DMS114 treated with DMSO at 0.1 percent for 48 hours (cell line): ENCODE measurements around the gene AREL1.

Experiments
- DNase-seq: peaks from one replicate; lab custom pipeline; 2025; ENCODE audit not compliant: unreplicated experiment; lab: John Stamatoyannopoulos, UW

Gene AREL1

DNA sequence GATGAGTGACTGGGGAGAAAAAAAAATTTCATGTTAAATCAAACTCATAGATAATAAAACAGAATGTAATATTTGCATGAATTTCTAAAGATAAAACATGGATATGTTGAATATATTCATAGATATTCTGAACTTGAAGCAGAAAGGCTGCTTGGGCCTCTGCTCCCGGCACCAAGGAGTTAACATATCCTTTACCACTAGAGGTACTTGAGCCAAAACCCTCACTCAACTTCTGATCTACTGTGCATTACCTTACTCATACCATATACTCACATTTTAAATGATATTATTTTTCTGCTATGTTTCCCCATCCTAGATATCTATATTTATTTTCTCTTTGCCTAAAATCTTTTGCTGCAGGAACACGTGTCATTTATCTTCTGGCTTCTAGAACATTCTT is 14.9 kb downstream of the AREL1 start:
- DNase-seq: no peak

DNA sequence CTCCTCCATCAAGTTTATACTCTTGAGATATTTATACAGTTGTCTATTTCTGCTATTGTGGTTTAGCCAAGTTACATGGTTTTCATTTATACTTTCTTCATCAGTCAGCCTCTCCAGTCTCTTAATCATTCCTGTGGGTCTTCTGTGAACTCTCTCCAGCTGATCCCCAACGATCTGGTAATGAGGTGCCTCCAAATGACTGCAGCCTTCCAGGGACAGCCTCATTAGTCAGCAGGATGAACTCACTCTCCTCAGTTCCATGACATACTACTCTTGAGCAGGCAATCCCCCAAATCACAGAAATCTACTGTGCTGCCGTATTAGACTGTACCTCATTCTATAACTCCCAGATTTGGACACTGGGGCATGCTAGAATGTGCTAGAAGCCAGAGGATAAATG is 15.3 kb downstream of the AREL1 start:
- no peak for DNase-seq

GRCh38 chr14:74697011-74697410 is 15.9 kb downstream of the AREL1 start:
- DNase-seq: no peak

DNA sequence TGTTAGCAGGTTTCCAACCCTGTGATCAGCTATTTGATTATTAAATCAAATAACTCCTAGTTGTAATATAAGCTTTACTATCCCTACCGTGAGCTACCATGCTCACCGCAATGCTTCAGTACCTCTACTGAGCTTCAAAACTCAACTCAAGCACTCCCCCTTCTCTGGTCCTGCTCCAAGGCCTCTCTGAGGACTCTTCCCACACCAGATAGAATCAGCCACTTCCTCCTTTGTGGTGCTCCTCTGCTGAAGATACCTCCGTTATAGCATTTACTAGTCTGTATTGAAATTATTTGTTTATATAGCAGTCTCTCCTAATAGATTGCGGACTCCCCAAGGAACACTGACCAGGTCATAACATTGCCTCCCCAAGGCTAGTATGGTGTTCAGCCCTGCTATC is 17.5 kb downstream of the AREL1 start:
- DNase-seq: no peak

- DNase-seq: no peak
Measured at GRCh38 chr14:74693191-74693590, 19.7 kb downstream of the AREL1 start.

DNA sequence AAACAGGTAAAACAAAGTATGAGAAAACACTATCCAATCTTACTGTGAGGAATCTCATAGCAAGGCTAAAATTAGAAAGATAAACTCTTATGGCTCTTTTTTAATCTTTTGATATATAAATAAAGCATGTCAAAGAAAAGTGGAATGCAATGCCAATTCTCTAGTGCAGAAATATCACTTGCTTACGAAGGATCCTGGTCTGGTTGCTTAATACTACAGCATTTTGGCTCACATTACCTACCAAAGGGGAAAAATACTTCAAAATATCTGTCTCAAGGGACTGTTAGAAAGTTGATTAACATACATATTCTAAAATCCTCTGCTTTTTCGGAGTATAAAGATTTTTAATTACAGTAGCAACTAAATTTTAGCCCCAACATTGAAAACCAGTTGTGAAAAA is 21.4 kb downstream of the AREL1 start:
- no peak for DNase-seq

- no peak for DNase-seq
Measured at GRCh38 chr14:74685921-74686678, 26.8 kb downstream of the AREL1 start.

DNA sequence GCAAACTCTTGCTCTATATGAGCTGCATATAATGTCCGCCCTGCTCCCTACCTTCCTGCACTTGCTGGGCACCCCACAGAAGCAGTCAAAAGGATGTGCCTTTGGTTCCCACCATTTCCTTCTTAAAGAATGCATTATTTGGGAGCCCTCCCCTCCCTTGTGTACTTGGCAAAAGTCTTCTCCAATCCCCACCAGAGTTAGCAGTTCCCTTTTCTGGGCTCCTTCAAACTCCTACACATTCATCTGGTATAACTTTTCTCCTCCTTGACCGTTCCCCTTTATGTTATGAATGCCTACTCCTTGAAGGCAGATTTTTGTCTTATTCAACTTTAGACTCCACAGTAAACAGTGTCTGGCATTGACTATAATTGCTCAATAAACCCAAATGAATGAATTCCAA is 27.8 kb downstream of the AREL1 start:
- DNase-seq: no peak

DNA sequence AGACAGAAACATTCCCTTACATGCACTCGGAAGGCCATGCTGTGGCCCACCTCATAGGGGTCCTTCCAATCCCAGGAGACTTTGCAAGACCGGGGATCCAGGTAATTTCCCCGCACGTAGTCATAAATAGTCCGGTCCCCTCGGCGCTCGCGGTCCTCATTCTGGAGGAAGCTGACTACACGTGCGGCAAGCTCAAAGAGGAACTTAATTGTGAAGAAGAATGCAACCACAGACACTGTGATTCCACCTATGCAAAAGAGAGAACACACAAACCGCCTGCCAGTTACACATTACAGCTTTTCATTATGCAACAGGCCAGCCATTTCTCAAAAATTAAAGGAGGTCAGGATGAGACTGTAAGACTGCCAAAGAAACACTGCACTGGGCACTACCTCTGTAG is 28.4 kb downstream of the AREL1 start:
- no peak for DNase-seq

DNA sequence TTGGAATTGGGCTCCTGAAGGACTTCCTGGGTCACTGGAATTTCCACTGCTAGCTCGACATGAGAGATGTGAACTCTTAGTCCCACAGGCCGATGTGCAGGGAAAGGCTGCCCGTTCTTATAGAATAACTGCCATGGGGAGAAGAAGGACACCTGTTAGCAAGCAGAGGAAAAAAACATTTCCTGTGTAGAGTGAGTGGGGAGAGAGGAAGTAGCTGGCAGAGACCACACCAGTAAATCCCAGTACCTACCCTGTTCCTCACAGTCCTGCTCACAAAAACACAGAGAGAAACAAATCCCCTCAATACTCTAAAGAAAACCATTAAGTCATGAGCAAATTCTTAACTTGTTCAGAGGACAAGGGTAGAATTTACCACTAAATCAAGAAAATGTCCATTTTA is 29.5 kb downstream of the AREL1 start:
- DNase-seq: no peak

- DNase-seq: no peak
Measured at GRCh38 chr14:74682169-74682952, 30.5 kb downstream of the AREL1 start.

GRCh38 chr14:74675219-74675618 is 37.7 kb downstream of the AREL1 start:
- no peak for DNase-seq

GRCh38 chr14:74673768-74674167 is 39.1 kb downstream of the AREL1 start:
- DNase-seq: no peak

DNA sequence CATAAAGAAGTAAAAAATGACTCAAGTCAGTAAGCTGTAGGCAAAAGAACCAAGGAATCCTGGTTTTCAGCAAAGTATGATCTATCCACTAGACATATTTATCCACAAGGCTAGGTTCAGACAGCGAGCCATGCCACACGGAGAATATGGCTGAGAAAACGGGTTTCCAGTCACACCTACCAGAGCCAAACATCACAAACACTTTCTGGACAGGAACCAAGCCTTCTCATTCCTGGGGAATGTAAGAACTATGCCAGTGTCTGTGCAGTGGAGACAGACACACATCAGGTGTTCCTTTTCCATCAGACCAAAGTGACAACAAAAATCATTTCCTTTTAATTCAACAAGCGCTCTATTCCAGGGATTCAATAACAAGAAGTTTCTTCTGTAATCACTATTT is 41.1 kb downstream of the AREL1 start:
- DNase-seq: no peak

DNA sequence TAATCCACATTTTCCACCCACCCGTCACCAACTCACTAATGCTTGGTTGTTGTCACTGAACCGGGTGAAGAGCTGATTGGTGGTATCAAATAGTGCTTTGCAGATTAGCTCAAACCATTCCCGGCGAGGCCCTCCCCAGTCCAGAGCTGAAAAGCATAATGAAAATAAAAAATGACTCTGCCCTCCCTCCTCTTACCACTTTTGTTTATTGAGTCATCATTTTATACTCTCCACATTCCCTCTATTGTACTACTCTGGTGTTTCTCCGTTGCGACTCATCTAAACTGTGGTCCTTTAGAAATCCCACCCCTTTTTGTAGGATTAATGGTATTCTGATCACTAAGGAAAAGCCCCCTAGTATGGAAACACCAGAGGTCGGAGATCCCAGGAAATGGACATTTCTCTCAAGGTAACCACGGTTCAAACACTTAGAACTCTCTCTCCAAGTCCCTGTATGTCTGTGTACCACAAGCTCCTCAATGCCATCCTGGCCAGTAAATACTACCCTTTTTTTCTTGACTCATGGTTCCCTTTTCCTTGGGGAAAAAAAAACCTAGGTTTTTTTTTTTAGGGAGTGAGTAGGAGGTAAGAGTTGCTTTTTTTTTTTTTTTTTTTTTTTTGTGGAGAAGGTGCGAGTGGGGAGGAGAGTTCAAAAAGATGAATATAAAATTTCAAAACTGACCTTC is 42.0 kb downstream of the AREL1 start:
- DNase-seq: no peak

GRCh38 chr14:74669846-74670245 is 43.0 kb downstream of the AREL1 start:
- DNase-seq: no peak

DNA sequence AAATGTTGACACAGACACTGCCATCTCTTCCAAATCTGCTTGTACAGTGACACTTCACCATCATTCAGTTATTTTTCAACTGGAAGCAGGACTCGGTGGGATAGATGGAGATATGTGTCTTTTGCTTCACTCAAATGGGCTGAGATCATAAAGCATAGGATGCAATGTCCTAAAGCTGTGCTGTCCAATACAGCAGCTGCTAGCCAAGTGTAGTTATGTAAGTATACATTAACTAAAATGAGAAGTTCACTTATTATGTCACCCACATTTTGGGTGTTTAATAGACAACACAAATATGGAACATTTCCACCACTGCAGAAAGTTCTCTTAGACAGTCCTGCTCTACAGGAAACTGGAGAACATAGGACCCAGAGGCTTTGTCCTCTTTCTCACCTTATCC is 43.6 kb downstream of the AREL1 start:
- no peak for DNase-seq

- DNase-seq: no peak
Measured at GRCh38 chr14:74667758-74668157, 45.1 kb downstream of the AREL1 start.

DNA sequence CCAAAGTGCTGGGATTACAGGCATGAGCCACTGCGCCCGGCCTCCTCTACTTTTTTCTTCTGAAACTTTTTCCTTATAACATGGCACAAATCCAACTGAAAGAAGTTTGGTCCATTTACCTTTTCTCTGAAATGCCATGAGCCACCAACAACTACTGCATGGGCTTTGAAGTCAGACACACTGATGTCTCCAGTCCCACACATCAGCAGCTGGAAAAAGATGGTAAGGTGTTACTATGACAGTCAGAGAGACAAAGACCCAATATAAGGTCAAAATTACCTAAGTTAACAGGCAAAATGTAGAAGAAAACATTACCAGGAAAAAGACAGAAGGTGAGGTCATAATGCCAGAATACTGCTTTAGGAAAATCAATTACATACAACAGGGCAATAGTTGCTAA is 48.2 kb downstream of the AREL1 start:
- no peak for DNase-seq

DNA sequence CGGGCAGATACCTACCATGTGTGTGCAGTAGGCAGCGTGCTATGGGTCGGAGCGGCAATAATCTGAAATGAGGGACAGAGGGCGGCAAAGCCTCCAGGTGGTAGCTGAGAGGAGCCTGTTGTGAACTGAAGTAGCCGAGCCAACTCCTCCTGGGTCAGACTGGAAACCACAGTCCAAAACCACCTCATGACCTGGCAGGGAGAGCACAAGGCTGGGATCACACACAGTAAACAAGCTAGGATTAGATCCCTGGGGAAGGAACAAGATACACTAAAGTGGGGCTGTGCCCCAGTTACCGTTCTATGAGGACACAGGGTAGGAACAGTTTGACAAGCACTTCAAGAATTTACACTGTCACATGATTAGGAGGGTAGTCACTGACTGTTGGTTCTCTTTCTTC is 49.0 kb downstream of the AREL1 start:
- no peak for DNase-seq

DNA sequence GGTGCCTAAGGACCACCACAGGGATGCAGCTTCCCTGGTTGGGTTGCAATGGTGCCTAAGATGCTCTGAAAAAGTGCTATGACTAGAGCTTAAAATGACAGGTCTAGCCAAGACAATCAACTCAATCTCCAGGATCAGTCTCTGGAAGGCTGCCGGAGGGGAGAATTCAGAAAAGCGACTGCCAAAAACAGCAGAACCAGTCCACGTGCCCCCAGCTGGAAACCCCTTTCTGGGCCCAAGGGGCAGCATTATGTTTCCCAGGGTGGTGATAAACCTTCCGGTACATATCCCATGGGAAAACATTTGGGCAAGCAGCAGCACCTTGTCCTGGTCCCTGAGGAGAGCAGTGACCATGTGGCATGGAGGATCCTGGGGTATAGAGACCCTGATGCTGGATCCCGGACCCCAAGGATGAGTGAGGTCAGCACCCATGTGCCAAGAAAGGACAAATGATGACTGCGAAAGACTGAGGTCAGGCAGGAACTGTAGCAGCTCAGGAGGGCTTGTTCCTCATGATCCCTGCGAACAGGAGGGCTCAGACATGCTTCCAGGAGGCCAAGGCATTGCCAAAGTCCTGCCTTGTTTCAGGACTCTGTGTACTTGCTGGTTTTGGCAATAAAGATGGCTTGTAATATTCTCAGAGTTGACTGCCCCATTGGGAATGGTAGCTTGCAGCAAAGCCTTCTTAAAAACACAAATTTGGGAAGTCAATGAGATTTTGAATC is 51.0 kb downstream of the AREL1 start:
- DNase-seq: no peak
